H1 (cell line): ENCODE data around the gene MYH6. TPM values are rescaled to one million over a fixed set of nuclear protein-coding genes. Genes with fewer than 3 reads are reported as not detected.

Source experiments
- CTCF ChIA-PET: fragments of 300-600 bp; sonication (Branson Sonifier 250); formaldehyde crosslinking; loops from one replicate; lab custom pipeline; 2021; ENCODE audit not compliant: partially characterized antibody; lab: Charles Lee
- POLR2A ChIA-PET: fragments of 300-600 bp; sonication (Branson Sonifier 250); formaldehyde crosslinking; loops from one replicate; lab custom pipeline; 2021; ENCODE audit warnings: inconsistent platforms; ENCODE audit not compliant: partially characterized antibody; lab: Charles Lee
- DNase-seq, 2 experiments: peaks; one replicate each; pipeline versions ENCODE4 v3.0.0 to v3.0.0-alpha.2; 2010 to 2022; ENCODE audit warnings: low spot score in 2 of 2, low read depth in 1 of 2, mixed read lengths in 1 of 2
- FAIRE-seq: peaks from 2 replicates; lab custom pipeline; 2011; peaks lifted over from hg19 to GRCh38; lab: Jason Lieb, UNC
- H2AFZ ChIP-seq: 2 replicates; pipeline ENCODE4 v1.8.1; 2012; ENCODE audit warnings: low read length, inconsistent platforms
- H2AK5ac ChIP-seq: 2 replicates; pipeline ENCODE4 v1.6.1; 2013; ENCODE audit warnings: low read depth, low read length
- H2BK120ac ChIP-seq: replicated peaks from 2 replicates; pipeline ENCODE3; 2013; ENCODE audit warnings: low read depth, low read length, inconsistent platforms
- H2BK12ac ChIP-seq: 2 replicates; pipeline ENCODE4 v1.6.1; 2013; ENCODE audit warnings: low read depth, low read length
- H2BK15ac ChIP-seq: 2 replicates; pipeline ENCODE4 v1.6.1; 2013; ENCODE audit warnings: low read length
- H2BK20ac ChIP-seq: 2 replicates; pipeline ENCODE4 v1.6.1; 2013; ENCODE audit warnings: low read length
- H2BK5ac ChIP-seq: 2 replicates; pipeline ENCODE4 v1.6.1; 2013; ENCODE audit warnings: low read depth, low read length
- H3K14ac ChIP-seq: 2 replicates; pipeline ENCODE4 v1.6.1; 2013; ENCODE audit warnings: inconsistent platforms; ENCODE audit not compliant: insufficient read length
- H3K18ac ChIP-seq: 2 replicates; pipeline ENCODE4 v1.6.1; 2013; ENCODE audit warnings: low read length; ENCODE audit errors: extremely low read depth
- H3K23ac ChIP-seq: 2 replicates; pipeline ENCODE4 v1.6.1; 2013; ENCODE audit warnings: inconsistent platforms; ENCODE audit not compliant: insufficient read length
- H3K23me2 ChIP-seq: 2 replicates; pipeline ENCODE4 v1.6.1; 2013; ENCODE audit warnings: low read depth, low read length
- H3K27ac ChIP-seq: 2 replicates; pipeline ENCODE4 v1.6.1; 2011; ENCODE audit warnings: low read depth, low read length, inconsistent platforms
- H3K27me3 ChIP-seq, 4 experiments: replicated peaks in 1 of 4; 1 replicate in 1 of 4; 2 replicates in 3 of 4; pipeline versions ENCODE4 v1.6.1 to v1.8.1; 2011 to 2013; ENCODE audit warnings: low read length in 3 of 4, mild to moderate bottlenecking in 3 of 4, inconsistent platforms in 2 of 4, mixed read lengths in 2 of 4, moderate library complexity in 1 of 4; ENCODE audit not compliant: control insufficient read depth in 3 of 4, insufficient read depth in 3 of 4; ENCODE audit errors: extremely low read depth in 1 of 4
- H3K36me3 ChIP-seq, 4 experiments: 2 replicates each; pipeline versions ENCODE4 v1.6.1 to v1.8.1; 2011 to 2013; ENCODE audit warnings: mild to moderate bottlenecking in 4 of 4, low read length in 3 of 4, moderate library complexity in 2 of 4, control low read depth in 1 of 4, inconsistent platforms in 1 of 4; ENCODE audit not compliant: insufficient read depth in 4 of 4, control insufficient read depth in 2 of 4
- H3K4ac ChIP-seq: replicated peaks from 2 replicates; pipeline ENCODE3; 2013; ENCODE audit warnings: low read length, low read depth, mixed read lengths, inconsistent platforms; ENCODE audit not compliant: insufficient read length
- H3K4me1 ChIP-seq, 4 experiments: replicated peaks in 1 of 4; 1 replicate in 1 of 4; 2 replicates in 3 of 4; pipeline versions ENCODE4 v1.6.1 to v1.8.1; 2011 to 2013; ENCODE audit warnings: low read length in 3 of 4, inconsistent platforms in 2 of 4, mixed read lengths in 1 of 4; ENCODE audit not compliant: insufficient read depth in 4 of 4, control insufficient read depth in 3 of 4
- H3K4me2 ChIP-seq, 2 experiments: 2 replicates each; pipeline versions ENCODE4 v1.6.1 to v1.8.1; 2011 to 2013; ENCODE audit warnings: low read depth in 2 of 2, low read length in 2 of 2, control low read depth in 1 of 2, inconsistent platforms in 1 of 2, mild to moderate bottlenecking in 1 of 2; ENCODE audit not compliant: insufficient read depth in 1 of 2
- H3K4me3 ChIP-seq, 4 experiments: fragments of 200-600, 300-600 bp in 1 of 4; sonication (generic), shearing (Covaris generic), sonication (Bioruptor Twin) in 1 of 4; 2 replicates each; pipeline versions ENCODE4 v1.5.1 to v1.8.1; 2011 to 2016; ENCODE audit warnings: low read length in 4 of 4, low read depth in 3 of 4, control low read depth in 2 of 4, inconsistent platforms in 2 of 4, mild to moderate bottlenecking in 2 of 4, mixed read lengths in 1 of 4, moderate library complexity in 1 of 4; ENCODE audit not compliant: insufficient read depth in 2 of 4; ENCODE audit errors: extremely low read depth in 1 of 4
- H3K56ac ChIP-seq: replicated peaks from 2 replicates; pipeline ENCODE3; 2013; ENCODE audit warnings: low read depth, mild to moderate bottlenecking, mixed read lengths, low read length, inconsistent platforms; ENCODE audit not compliant: insufficient read length
- H3K79me1 ChIP-seq: 2 replicates; pipeline ENCODE4 v1.6.1; 2013; ENCODE audit warnings: low read depth, low read length, control low read depth
- H3K79me2 ChIP-seq, 2 experiments: 2 replicates each; pipeline versions ENCODE4 v1.6.1 to v1.8.1; 2012 to 2013; ENCODE audit warnings: low read length in 2 of 2, mild to moderate bottlenecking in 2 of 2, inconsistent platforms in 1 of 2; ENCODE audit not compliant: insufficient read depth in 2 of 2, control insufficient read depth in 1 of 2
- H3K9ac ChIP-seq, 4 experiments: replicated peaks in 1 of 4; 1 replicate in 1 of 4; 2 replicates in 3 of 4; pipeline versions ENCODE4 v1.6.1 to v1.8.1; 2011 to 2013; ENCODE audit warnings: low read depth in 3 of 4, low read length in 3 of 4, control low read depth in 2 of 4, mild to moderate bottlenecking in 2 of 4, moderate library complexity in 2 of 4, inconsistent platforms in 1 of 4; ENCODE audit errors: extremely low read depth in 1 of 4
- H3K9me3 ChIP-seq, 2 experiments: 2 replicates each; pipeline versions ENCODE4 v1.6.1 to v1.8.1; 2012 to 2013; ENCODE audit warnings: mild to moderate bottlenecking in 2 of 2, moderate library complexity in 2 of 2, control low read depth in 1 of 2, inconsistent platforms in 1 of 2, low read depth in 1 of 2, low read length in 1 of 2, mixed read lengths in 1 of 2; ENCODE audit not compliant: insufficient read depth in 2 of 2
- H4K20me1 ChIP-seq, 2 experiments: replicated peaks in 1 of 2; 2 replicates each; pipeline versions ENCODE3 to v1.8.1; 2011 to 2013; ENCODE audit warnings: inconsistent platforms in 2 of 2, low read length in 2 of 2, mild to moderate bottlenecking in 1 of 2; ENCODE audit not compliant: insufficient read depth in 2 of 2, control insufficient read depth in 1 of 2
- H4K5ac ChIP-seq: 2 replicates; pipeline ENCODE4 v1.6.1; 2013; ENCODE audit warnings: low read length, low read depth, mixed read lengths, inconsistent platforms; ENCODE audit not compliant: insufficient read length
- H4K8ac ChIP-seq: 2 replicates; pipeline ENCODE4 v1.8.0; 2013; ENCODE audit warnings: mild to moderate bottlenecking, moderate library complexity, low read length, inconsistent platforms; ENCODE audit not compliant: insufficient read depth; ENCODE audit errors: extremely low read depth
- H4K91ac ChIP-seq: replicated peaks from 2 replicates; pipeline ENCODE3; 2013; ENCODE audit warnings: low read length, mixed read lengths, inconsistent platforms; ENCODE audit not compliant: insufficient read length
- EGR1 ChIP-seq: IDR thresholded peaks from 2 replicates; pipeline ENCODE4 v1.6.1; 2011; ENCODE audit warnings: low read depth, low read length, borderline replicate concordance
- HDAC6 ChIP-seq: IDR thresholded peaks from one replicate; pipeline ENCODE4 v1.7.1; 2012; ENCODE audit warnings: low read depth, mild to moderate bottlenecking, inconsistent platforms, low read length, moderate library complexity
- KDM5A ChIP-seq: fragments of 200-600 bp; IDR thresholded peaks from 2 replicates; pipeline ENCODE4 v1.7.1; 2012; ENCODE audit warnings: mild to moderate bottlenecking, low read length, inconsistent platforms, mixed read lengths
- RAD21 ChIP-seq, 2 experiments: IDR thresholded peaks in 1 of 2; conservative IDR thresholded peaks in 1 of 2; 2 replicates each; pipeline ENCODE4 v1.6.1; 2011; ENCODE audit warnings: low read depth in 2 of 2, low read length in 2 of 2, improper control_type of control experiment in 1 of 2, inconsistent platforms in 1 of 2, mild to moderate bottlenecking in 1 of 2, moderate library complexity in 1 of 2
- SAP30 ChIP-seq: fragments of 300-600 bp; sonication (generic); IDR thresholded peaks from 2 replicates; pipeline ENCODE4 v1.7.1; 2012; ENCODE audit warnings: low read length, moderate library complexity, mild to moderate bottlenecking, inconsistent platforms; ENCODE audit not compliant: insufficient read depth, insufficient replicate concordance
- WGBS, 2 experiments: shearing (Covaris generic) in 1 of 2; methylation state at CpG; one replicate each; pipeline versions ENCODE4 v1.1.6 to v1.1.7; 2013 to 2015; ENCODE audit warnings: low lambda C conversion rate in 2 of 2, mixed read lengths in 2 of 2, inconsistent platforms in 1 of 2, low coverage in 1 of 2, missing lambda C conversion rate in 1 of 2; ENCODE audit not compliant: insufficient replicate concordance in 2 of 2, insufficient coverage in 1 of 2, insufficient read length in 1 of 2; ENCODE audit errors: extremely low coverage in 1 of 2, missing lambda C conversion rate in 1 of 2; 5-methylcytosine and 5-hydroxymethylcytosine counted together
- polyA plus RNA-seq, 7 experiments: library from polyadenylated mRNA; depleted of rRNA in 3 of 7; stranded (reverse) in 5 of 7; unstranded in 2 of 7; fragments of >200 nt in 5 of 7; fragments of 200-250 nt in 2 of 7; gene quantifications; 1 replicate in 5 of 7; 2 replicates in 1 of 7; 4 replicates in 1 of 7; pipeline versions ENCODE4 v1.2.1 to v1.2.3, GENCODE V29; 2011 to 2013; ENCODE audit warnings: missing spikeins in 2 of 7, mixed read lengths in 2 of 7
- total RNA-seq: library from RNA; stranded (reverse); fragmentation: NEBNext Ultra II Directional; extraction: Animal tissue kit (Norgen Biotek cat#: 25700); gene quantifications from 2 replicates; pipeline ENCODE4 v1.2.1, GENCODE V29; 2021

Gene MYH6
- total and polyA plus RNA-seq, 2 of the 8 experiments (the other 6 are each of a cell fraction or from before 2014, with no cell fraction given), result 0.03 TPM; not detected in 1

DNA sequence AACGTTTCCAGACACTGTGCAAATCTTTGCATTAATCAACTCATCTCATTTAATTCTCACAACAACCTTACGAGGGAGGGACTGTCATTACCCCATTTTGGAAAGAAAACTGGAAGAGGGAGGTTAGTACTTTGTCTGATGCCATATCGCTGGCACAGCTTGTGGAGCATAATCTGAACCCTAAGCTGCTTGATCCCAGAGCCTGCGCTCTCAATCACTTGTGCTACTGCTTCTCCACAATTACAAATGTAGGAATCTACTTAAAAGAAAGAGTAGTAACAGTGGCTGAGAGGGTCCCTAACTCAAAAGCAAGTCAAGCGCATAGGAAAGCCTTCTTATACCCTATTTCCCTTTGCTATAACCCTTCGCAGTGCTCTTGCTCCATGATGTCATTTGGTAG, 46.3 kb downstream of the MYH6 start:
- ChIA-PET CTCF (interaction anchor here (0.8 to 20.9 kb wide), 12 partner anchors 9 to 241 kb away, joined by 3 to 333 read pairs (median 10); partner anchors contain the start of genes BCL2L2, CMTM5, IL25 and PPP1R3E), POLR2A (interaction anchor here (0.8 to 7.1 kb wide), 4 partner anchors 10 to 40 kb away, joined by 3 to 73 read pairs (median 26); partner anchors contain the start of genes PABPN1 and SLC22A17)
- Histone ChIP-seq H3K4me3 (no peak overlapping the region), H4K8ac (no peak overlapping the region), H3K14ac (no peak overlapping the region), H2BK5ac (no peak overlapping the region), H3K4ac (no peak overlapping the region), H3K79me2 (no peaks in the 10 kb centered on the region), H2BK12ac (no peak overlapping the region), H2BK120ac (no peak overlapping the region), H4K20me1 (peaks cover 8 to 13% of the 10 kb centered on the region in 2 experiments), H2AK5ac (no peak overlapping the region), H3K4me1 (peaks cover 0 to 17% (median 12%) of the 10 kb centered on the region in 4 experiments; a peak in 5 of 7 replicates), H3K79me1 (no peaks in the 10 kb centered on the region), H3K18ac (no peak overlapping the region), H3K4me2 (no peak overlapping the region; a peak in 1 of 4 replicates), H3K9ac (no peak overlapping the region), H2BK15ac (no peak overlapping the region), H3K56ac (no peak overlapping the region), H4K5ac (no peak overlapping the region), H3K9me3 (no peaks in the 10 kb centered on the region), H3K23ac (no peak overlapping the region), H3K27me3 (no peaks in the 10 kb centered on the region; a peak in 1 of 7 replicates), H2AFZ (no peak overlapping the region), H3K27ac (no peak overlapping the region), H3K23me2 (peaks cover 19% of the 10 kb centered on the region; the same call in 1 of the 2 replicates), H4K91ac (no peak overlapping the region), H3K36me3 (peaks cover 0 to 18% (median 10%) of the 10 kb centered on the region in 4 experiments; a peak in 4 of 8 replicates), H2BK20ac (no peak overlapping the region)
- no peak for DNase-seq
- no peak for FAIRE-seq
- WGBS, 2 experiments, result 89% methylated on average over 6 of the region's 6 CpGs; no CpG with 5 or more reads in 1 of the 2 experiments
- TF ChIP-seq RAD21 (IDR thresholded peaks at IDR 0.05 in 1 of 2, conservative IDR thresholded peaks at IDR 0.05 in 1 of 2; ENCODE audit: low read depth in 2 of 2, low read length in 2 of 2) (no peak), KDM5A (no peak), SAP30 (no peak), EGR1 (no peak), HDAC6 (no peak)
